Nephron progenitor cell (in vitro differentiated cells): ENCODE results near the gene PHACTR1.

Experiments used
- DNase-seq: peaks from one replicate; pipeline ENCODE4 v3.0.0; 2021
- H3K27ac Mint-ChIP-seq: 2 replicates; pipeline ENCODE4 v1.8.0; 2021; ENCODE audit warnings: mild to moderate bottlenecking, moderate library complexity, mixed read lengths
- H3K27me3 Mint-ChIP-seq: 2 replicates; pipeline ENCODE4 v1.8.0; 2021; ENCODE audit warnings: mild to moderate bottlenecking, low read depth, mixed read lengths; ENCODE audit not compliant: poor library complexity
- H3K36me3 Mint-ChIP-seq: 2 replicates; pipeline ENCODE4 v1.8.0; 2021; ENCODE audit warnings: low read depth, mixed read lengths
- H3K4me1 Mint-ChIP-seq: 2 replicates; pipeline ENCODE4 v1.8.0; 2021; ENCODE audit warnings: mixed read lengths
- H3K4me3 Mint-ChIP-seq: 2 replicates; pipeline ENCODE4 v1.8.0; 2021; ENCODE audit warnings: mild to moderate bottlenecking, moderate library complexity, mixed read lengths
- H3K9me3 Mint-ChIP-seq: 2 replicates; pipeline ENCODE4 v1.8.0; 2021; ENCODE audit warnings: mild to moderate bottlenecking, moderate library complexity, mixed read lengths
- CTCF ChIP-seq: fragments of 200-600 bp; sonication (generic); IDR thresholded peaks from 2 replicates; pipeline ENCODE4 v1.5.0; 2021; ENCODE audit warnings: antibody characterized with exemption

The PHACTR1 gene

GRCh38 chr6:13080462-13081188, 364.1 kb downstream of the PHACTR1 start:
- Mint-ChIP-seq H3K4me3 (no peak overlapping the region), H3K27me3 (peaks cover 39% of the 10 kb centered on the region), H3K36me3 (no peaks in the 10 kb centered on the region), H3K27ac (no peak overlapping the region), H3K9me3 (peaks cover 6% of the 10 kb centered on the region), H3K4me1 (peaks cover 33% of the 10 kb centered on the region)
- TF ChIP-seq CTCF: no peak
- DNase-seq: no peak

- H3K27ac Mint-ChIP-seq: no peak overlapping the region
- H3K36me3 Mint-ChIP-seq: no peaks in the 10 kb centered on the region
- H3K4me3 Mint-ChIP-seq: no peak overlapping the region
- H3K9me3 Mint-ChIP-seq: peaks cover 6% of the 10 kb centered on the region
- DNase-seq: no peak
- peaks cover 36% of the 10 kb centered on the region for H3K27me3 Mint-ChIP-seq
- peaks cover 28% of the 10 kb centered on the region for H3K4me1 Mint-ChIP-seq
- TF ChIP-seq CTCF: no peak
Measured at GRCh38 chr6:13081189-13081563, 364.6 kb downstream of the PHACTR1 start.

GRCh38 chr6:13089296-13089994, 372.9 kb downstream of the PHACTR1 start:
- Mint-ChIP-seq H3K36me3 (no peaks in the 10 kb centered on the region), H3K27ac (no peak overlapping the region), H3K27me3 (peaks cover 6% of the 10 kb centered on the region), H3K4me3 (no peak overlapping the region), H3K4me1 (no peaks in the 10 kb centered on the region), H3K9me3 (peaks cover 9% of the 10 kb centered on the region)
- no peak for DNase-seq
- TF ChIP-seq CTCF: no peak

GRCh38 chr6:13091192-13091591, 374.6 kb downstream of the PHACTR1 start:
- Mint-ChIP-seq H3K4me1 (peaks cover 14% of the 10 kb centered on the region), H3K27me3 (peaks cover 13% of the 10 kb centered on the region), H3K36me3 (no peaks in the 10 kb centered on the region), H3K27ac (no peak overlapping the region), H3K4me3 (no peak overlapping the region), H3K9me3 (peaks cover 9% of the 10 kb centered on the region)
- no peak for DNase-seq
- no peak for TF ChIP-seq CTCF

GRCh38 chr6:13094781-13095425, 378.3 kb downstream of the PHACTR1 start:
- Mint-ChIP-seq H3K27me3 (peaks cover 18% of the 10 kb centered on the region), H3K36me3 (no peaks in the 10 kb centered on the region), H3K27ac (no peak overlapping the region), H3K9me3 (peaks cover 6% of the 10 kb centered on the region), H3K4me3 (no peak overlapping the region), H3K4me1 (peaks cover 15% of the 10 kb centered on the region)
- DNase-seq: no peak
- no peak for TF ChIP-seq CTCF
